HG03280 (cell line): Measurements from ENCODE around the gene PRKG1.
"Not testable (repeated sequence)": the region's sequence is repeated elsewhere in the genome, so short reads cannot be mapped to it uniquely, and the experiment has no call there.

Experiments used
- ATAC-seq: cut with Tn5 transposase; IDR thresholded peaks from one replicate; pipeline ENCODE4 v1.9.1; 2021; ENCODE audit warnings: mild to moderate bottlenecking, moderate library complexity; ENCODE audit not compliant: unreplicated experiment

Gene PRKG1

DNA sequence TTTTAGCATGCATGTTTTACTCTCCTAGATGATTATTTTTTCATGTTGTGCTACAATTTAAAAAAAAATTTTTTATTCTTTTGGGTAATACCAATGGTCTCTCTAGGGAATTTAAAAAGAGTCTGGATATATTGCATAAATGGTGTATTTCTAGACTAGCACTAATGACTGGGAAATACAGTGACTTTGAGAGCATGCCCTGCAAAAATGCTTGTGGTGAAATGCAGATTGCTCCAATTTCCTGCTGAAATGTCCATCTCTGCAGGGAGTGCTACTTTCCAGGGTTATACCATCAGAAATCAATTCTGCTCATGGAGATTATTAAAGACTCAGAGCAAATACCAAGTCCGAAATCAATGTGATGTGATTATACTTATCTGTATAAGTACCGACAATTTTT lies 186.1 kb downstream of the PRKG1 start:
- ATAC-seq = no peak

DNA sequence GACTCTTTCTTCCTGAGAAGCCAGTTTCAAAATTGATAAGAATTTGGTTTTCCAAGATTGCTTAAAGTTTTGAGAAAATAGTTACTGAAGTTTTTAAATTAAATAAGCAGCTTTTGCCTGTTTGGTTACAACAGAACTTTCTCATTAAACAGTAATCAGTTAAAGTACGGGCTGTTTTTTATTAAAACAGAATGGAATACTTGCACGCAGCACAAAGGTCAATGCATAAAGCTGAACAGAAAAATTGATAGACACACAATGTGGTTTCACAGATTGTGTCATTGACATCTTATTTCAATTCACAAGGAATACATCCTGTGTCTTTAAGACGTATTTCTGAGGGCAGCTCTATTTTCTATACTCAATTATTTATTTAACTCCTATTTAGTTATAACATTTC lies 192.2 kb downstream of the PRKG1 start:
- no peak for ATAC-seq

DNA sequence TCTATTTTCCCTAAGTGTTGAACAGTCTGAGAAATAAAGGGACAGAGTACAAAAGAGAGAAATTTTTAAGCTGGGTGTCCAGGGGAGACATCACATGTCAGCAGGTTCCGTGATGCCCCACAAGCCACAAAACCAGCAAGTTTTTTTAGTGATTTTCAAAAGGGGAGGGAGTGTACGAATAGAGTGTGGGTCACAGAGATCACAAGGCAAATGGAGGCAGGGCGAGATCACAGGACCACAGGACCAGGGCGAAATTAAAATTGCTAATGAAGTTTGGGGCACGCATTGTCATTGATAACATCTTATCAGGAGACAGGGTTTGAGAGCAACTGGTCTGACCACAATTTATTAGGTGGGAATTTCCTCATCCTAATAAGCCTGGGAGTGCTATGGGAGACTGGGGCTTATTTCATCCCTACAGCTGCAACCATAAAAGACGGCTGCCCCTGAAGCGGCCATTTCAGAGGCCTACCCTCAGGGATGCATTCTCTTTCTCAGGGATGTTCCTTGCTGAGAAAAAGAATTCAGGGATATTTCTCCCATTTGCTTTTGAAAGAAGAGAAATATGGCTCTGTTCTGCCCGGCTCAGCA lies 193.8 kb downstream of the PRKG1 start:
- ATAC-seq = not testable (repeated sequence)

DNA sequence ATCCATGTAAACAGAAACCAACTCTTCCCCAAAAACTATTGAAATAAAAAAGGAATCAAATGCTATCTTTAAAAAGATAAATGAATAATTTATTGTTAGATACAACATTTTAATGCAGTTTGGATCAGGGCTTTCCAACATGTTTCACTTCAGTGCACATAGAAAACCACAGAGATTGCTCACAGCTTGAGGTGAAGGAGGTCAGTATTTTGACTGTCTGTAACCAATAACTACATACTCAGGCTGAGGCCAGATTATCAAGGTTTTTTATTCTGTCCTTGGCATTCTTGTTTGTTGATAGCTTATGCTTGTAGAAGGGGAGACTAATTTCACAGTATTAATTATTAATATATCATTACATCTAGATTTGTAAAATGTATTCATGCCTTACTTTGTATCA lies 195.5 kb downstream of the PRKG1 start:
- no peak for ATAC-seq

DNA sequence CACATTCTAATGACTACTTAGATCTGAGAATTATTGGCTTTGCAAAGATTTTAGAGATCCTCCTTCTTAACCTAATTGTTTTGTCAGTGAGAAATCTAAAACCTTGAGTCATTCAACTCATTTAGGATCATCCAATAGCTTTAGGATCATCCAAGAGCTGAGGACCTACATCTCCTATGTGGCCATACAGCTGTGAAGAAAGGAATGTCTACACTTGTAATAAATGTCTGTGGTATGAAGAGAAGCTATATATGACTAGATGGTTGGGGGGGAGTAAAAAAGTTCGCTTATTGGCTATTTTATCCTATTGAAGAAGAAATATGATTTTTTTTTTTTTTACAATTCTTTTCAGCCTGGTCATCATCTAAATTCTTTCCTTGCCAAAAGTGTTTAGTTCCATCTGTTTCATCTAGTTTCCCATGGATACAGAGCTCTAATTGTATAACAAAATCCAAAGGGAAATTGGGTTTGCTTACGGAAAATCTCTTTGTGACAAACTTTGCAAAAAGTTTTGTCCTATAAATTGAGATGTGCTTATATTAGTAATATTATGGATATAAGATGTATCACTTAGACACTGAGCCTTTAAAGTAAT lies 196.7 kb downstream of the PRKG1 start:
- no peak for ATAC-seq

DNA sequence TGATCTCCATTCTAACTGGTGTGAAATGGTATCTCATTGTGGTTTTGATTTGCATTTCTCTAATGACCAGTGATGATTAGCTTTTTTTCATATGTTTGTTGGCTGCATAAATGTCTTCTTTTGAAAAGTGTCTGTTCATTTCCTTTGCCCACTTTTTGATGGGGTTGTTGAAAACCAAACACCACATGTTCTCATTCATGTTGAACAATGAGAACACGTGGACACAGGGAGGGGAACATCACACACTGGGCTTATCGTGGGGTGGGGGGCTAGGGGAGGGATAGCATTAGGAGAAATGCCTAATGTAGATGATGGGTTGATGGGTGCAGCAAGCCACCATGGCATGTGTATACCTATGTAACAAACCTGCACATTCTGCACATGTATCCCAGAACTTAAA lies 197.8 kb downstream of the PRKG1 start:
- ATAC-seq = not testable (repeated sequence)

DNA sequence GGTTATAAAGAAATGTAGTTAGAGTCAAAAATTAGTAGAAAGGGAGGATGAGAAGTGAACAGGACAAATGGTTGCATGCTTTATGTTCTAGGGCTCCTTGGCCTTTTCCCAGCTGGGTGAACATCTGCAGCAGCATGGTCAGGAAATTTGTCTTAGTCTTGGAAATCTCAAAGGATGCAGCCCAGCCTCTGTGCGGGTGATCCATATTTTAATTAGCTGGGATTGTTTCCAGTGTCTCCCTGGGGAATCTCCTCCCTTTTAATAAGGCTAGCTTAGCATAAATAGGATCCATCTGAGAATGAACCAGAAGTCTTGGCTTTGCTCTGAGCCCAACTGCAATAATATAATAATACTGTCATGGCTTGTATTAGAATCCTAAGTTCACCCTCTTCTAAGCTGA lies 198.3 kb downstream of the PRKG1 start:
- ATAC-seq = no peak

DNA sequence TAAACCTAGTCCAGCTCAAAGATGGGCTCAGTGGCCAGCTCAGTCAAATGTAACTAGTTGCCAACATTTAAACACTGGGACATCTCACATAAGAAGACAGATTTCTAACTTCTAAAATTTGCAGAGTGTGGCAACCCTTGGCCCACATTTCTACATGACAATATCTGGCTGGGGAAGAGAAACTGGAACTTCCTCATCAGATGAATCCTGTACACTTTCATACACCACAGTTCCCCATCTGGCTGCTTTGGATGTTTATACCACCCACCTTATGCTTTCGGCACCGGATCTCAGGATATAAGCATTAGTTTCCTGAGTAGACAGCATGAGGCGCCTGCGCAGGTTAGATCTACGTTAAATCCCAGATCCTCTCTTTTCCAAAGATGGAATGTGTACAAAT lies 199.3 kb downstream of the PRKG1 start:
- no peak for ATAC-seq

DNA sequence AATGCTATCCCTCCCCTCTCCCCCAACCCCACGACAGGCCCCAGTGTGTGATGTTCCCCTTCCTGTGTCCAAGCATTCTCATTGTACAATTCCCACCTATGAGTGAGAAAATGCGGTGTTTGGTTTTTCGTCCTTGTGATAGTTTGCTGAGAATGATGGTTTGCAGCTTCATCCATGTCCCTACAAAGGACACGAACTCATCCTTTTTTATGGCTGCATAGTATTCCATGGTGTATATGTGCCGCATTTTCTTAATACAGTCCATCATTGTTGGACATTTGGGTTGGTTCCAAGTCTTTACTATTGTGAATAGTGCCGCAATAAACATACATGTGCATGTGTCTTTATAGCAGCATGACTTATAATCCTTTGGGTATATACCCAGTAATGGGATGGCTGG lies 201.8 kb downstream of the PRKG1 start:
- ATAC-seq = not testable (repeated sequence)

DNA sequence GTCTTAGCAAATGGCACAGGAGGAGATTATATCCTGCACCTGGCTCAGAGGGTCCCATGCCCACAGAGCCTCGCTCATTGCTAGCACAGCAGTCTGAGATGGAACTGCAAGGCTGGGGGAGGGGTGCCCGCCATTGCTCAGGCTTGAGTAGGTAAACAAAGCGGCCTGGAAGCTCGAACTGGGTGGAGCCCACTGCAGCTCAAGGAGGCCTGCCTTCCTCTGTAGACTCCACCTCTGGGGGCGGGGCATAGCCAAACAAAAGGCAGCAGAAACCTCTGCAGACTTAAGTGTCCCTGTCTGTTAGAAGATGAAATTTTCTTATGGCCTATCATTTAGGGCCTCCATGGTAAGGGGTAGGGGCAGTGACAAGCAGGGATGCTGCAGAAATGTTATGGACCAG lies 207.1 kb downstream of the PRKG1 start:
- ATAC-seq = not testable (repeated sequence)

DNA sequence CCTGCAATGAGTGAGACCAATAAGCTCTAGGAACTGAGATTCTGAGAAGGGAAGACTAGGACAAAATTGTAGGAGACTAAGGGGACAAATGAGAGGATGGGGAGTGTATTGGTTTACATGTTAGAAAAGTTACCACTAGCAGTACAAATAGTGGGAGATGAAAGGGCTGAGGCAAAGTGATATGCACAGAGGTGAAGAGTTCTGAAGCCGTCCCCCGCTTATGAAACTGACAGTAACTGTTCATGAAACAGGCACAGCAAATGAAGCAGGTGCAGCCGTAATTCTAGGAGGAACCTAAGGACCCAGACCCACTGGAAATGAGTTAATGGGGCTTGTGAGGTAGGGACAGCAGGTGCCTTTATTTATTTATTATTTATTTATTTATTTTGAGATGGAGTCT lies 211.3 kb downstream of the PRKG1 start:
- no peak for ATAC-seq

DNA sequence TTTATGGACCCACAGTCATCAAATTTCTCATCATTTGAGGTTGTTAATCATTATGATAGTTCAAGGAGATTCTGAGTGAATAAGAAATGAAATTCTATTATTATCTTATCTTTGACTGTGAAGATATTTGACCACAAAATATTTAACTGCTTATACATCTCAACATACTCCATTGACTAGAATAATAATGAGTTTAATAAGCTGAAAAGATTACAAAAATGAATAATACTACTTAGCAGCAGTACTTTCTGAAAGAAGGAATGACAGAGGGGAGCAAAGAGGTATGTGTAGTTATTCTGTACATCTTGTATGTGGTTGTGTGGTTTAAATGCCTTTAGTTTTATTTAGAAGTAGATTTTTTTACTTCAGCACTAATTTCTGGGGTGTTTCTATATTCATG lies 214.2 kb downstream of the PRKG1 start:
- no peak for ATAC-seq

DNA sequence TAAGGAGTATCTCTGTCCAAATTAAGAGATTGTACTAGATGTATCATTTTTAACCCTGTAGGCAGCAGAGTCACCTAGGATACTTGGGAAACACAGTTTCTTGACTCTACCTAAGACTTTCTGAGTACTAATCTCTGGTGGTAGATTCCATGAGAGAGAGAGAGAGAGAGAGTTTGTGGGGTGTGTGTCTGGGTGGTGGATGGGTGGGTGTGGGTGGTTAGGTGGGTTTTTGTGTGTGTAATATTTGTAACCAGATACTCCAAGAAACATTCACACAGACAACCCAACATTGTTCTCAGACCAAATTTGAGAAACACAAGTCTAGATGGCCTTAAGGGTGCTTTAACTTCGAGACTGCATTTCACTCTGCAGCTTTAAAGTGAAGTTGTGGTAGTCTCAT lies 215.2 kb downstream of the PRKG1 start:
- ATAC-seq = no peak

DNA sequence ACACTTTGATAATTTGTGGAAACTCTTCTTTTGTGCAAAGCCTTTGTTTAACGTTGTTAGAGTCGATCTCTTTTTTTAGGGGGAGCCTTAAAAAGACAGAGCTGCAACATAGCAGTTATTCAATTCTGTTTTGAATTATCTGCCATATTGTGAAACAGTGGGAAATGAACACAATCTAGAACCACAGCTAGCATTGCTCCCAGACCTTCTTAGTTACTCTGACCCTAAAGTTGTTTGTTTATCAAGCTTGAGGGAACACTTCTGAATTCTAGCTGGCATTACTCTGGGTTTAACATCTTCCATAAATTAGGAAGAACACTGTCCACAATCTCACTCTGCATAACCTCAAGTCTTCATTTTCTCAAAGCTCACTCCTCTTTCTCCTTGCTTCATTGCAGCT lies 217.7 kb downstream of the PRKG1 start:
- no peak for ATAC-seq

DNA sequence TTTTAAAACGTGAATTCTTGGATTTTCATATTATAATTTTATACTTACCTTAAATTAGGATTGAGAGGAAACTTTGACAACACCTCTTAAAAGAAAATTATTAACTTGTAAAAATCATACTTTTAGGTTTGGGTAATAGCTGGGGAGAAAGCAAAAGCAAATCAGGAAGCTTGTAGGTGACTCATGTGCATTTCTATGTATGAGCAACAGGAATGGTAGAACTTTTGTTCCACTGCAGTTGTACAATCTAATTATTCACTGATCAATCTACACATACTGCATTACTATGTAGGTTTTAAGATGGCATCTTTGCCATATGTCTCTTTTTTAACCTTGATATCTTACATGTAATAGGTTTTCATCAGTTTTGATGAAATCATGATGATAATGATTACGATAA lies 223.2 kb downstream of the PRKG1 start:
- ATAC-seq = no peak

DNA sequence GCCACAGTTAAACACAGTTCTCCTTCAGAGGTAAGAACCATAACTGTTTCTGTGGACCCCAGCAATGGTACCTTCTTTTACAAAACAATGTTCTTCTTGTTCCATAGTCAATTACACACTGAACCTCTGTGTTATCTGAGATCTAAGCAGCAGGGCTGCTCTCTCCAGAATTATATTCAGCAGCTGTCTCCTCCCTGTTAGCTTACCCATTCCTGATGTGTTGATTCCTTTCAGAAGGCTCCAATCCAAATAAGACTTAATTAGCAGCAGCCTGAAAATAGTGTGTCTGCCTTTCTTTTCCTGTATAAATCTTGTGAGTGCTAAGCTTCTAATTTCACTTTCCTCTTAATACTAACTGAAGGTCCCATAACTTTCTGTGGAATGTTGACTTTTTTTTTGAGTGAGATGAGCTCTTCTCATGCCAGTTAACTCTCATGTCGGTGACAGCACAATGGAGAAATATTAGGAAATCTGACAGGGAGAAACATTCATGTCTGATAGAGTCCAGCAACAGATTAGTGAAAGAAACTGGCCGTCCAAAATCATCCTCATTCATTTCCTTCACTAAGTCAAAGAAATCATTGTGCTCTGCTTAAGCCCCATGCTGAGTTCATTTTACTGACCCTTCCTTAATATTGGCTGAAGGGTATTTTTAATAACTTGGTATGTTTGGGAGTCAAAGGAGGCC lies 226.5 kb downstream of the PRKG1 start:
- ATAC-seq = no peak

DNA sequence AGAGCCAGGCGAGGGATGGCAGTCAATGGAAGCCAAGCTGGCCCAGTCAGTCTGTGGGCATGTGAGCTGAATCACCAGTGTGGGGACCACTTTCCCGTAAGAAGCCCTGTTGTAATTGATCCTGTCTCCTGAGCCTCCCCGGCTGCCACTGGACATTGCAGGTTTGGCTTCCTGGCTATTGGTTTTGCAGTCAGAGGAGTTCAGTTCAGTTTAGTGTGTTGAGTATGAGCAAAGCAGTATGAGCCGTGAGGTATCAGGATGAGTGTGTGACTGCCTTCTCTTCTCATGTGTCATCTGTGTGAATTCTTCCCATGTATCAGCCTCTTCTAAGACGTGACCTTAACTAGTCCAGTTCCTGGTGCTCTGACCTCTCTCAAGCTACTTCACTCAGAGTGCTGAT lies 227.4 kb downstream of the PRKG1 start:
- ATAC-seq = no peak

DNA sequence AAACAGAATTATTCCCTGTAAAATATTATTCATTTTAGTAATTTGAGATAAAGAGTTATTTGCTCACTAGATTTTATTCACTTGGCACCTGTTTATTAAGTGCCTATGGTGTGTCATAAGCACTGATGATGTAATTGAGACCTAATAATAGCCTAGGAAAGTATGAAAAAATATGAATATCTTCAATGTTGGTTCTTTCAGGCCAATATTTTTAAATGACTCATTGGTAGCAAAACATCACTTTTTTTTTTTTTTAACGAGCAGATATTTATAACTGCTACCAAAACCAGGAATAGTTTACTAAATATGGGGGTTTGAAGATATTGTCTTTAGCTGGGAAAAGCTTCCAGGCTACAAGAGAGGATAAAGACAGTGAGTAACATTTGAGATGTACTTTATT lies 228.0 kb downstream of the PRKG1 start:
- ATAC-seq = no peak

DNA sequence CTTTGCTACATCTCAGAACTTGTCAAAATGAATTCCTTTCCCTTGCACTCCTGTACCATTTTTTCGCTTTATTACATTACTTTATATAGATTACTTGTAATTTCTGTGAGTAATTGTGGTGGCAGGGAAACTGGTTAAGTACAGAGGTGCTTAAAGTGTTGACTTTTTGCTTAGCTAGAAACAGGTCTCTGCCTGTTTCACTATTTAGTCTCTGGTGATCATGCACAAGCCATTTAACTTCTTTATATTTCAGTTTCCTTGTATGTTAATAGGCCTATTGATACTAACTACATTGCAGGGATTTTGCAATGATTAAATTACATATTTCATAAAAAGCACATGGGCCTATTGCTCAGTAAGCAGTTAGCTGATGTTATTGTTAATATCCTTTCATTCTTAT lies 233.8 kb downstream of the PRKG1 start:
- no peak for ATAC-seq

DNA sequence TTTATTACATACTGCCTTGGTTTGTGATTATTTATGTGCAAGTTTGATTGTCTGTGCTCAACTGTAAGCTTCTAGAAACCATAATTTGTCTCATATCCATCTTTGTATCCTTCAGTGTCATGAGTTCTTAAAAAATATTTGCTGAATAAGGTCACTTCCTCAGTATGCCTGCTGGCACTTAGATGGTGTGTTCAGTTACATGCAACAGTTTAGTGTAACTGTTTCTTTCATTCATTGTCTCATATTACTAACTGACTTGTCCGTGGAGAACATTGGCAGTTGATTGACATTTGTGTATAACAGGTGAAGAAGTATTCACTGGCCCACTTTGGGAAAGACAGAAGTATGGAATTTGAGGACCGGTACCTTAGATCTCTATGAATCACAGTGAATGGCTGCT lies 236.9 kb downstream of the PRKG1 start:
- ATAC-seq = no peak

DNA sequence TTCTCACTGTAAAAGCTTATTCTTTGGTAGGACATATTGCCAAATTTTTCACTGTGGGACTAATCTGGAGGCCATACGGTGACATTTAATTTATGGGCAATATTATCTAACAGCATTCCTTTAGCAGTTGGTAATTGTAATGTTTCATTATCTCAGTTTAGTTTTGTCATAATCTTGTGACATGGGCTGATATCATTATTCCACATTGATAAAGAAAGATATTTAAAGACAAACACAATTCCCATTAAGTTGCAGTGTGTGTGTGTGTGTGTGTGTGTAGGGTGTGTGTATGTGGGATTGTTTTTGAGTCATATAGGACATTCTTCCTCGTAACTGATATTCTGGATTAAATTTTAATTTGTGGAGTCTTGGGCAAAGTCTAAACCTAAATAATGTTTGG lies 238.5 kb downstream of the PRKG1 start:
- ATAC-seq = no peak

DNA sequence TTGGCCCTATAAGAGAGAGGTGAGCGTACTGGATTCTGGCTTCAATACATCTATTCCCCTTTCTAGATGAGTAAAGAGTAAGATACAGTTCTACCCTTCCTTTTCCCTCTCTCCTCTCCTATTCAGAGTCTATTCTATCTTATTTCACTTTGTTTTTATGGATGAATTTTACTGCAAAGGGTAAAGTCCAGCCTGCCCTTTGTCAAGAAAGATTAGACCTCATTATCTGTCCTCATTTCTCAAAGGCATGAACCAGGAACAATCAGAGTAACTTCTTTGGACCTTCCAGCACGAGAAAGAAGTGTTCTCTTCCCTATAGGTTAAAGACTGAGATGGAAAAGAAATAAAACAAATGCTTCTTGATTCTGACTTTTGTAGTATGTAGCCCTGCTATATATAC lies 239.0 kb downstream of the PRKG1 start:
- ATAC-seq = no peak
